Psoas muscle (tissue), 8 donors: Measurements from ENCODE around the gene MMD. TPM values are rescaled to one million over a fixed set of nuclear protein-coding genes. Genes with fewer than 3 reads are reported as not detected.
"Not testable (repeated sequence)": the region's sequence is repeated elsewhere in the genome, so short reads cannot be mapped to it uniquely, and the experiment has no call there.

Experiments used
- ATAC-seq, 4 donors: fragments of 200-7000 bp; cut with Tn5 transposase; one replicate each; pipeline ENCODE4 v1.9.1; 2020; ENCODE audit warnings: moderate library complexity in 3 of 4, mild to moderate bottlenecking in 2 of 4
- DNase-seq, 2 donors: peaks; one replicate each; pipeline ENCODE4 v3.0.0-alpha.2; 2020
- H3K27ac ChIP-seq: fragments of 200-600 bp; one replicate; pipeline ENCODE4 v1.8.0; 2022
- H3K27me3 ChIP-seq, 3 donors: fragments of 200-600 bp in 1 of 3; one replicate each; pipeline versions ENCODE4 v1.6.1 to v1.8.0; 2013 to 2022; ENCODE audit warnings: low read length in 2 of 3, mild to moderate bottlenecking in 2 of 3, moderate library complexity in 1 of 3; ENCODE audit not compliant: insufficient read depth in 3 of 3
- H3K36me3 ChIP-seq, 2 donors: fragments of 200-600 bp in 1 of 2; one replicate each; pipeline versions ENCODE4 v1.6.1 to v1.8.0; 2013 to 2022; ENCODE audit warnings: low read depth in 1 of 2, mild to moderate bottlenecking in 1 of 2, moderate library complexity in 1 of 2; ENCODE audit not compliant: insufficient read depth in 1 of 2
- H3K4me1 ChIP-seq: fragments of 200-600 bp; one replicate; pipeline ENCODE4 v1.8.0; 2022
- H3K4me3 ChIP-seq: fragments of 200-600 bp; one replicate; pipeline ENCODE4 v1.8.0; 2022; ENCODE audit warnings: mild to moderate bottlenecking
- H3K9me3 ChIP-seq: fragments of 200-600 bp; one replicate; pipeline ENCODE4 v1.8.0; 2022
- CTCF ChIP-seq: fragments of 200-600 bp; IDR thresholded peaks from one replicate; pipeline ENCODE4 v1.8.0; 2022; ENCODE audit warnings: antibody characterized with exemption
- WGBS, 3 donors: extraction: QIAGEN DNeasy Blood & Tissue Kit; methylation state at CpG; one replicate each; pipeline versions ENCODE4 v1.1.6 to v1.1.7; 2013; 5-methylcytosine and 5-hydroxymethylcytosine counted together
- intact Hi-C, 2 donors: fragments of 100-400 bp; cut with DNase I; formaldehyde crosslinking; loops; one replicate each; pipeline versions ENCODE4 v1.11.0 to v1.14.2; 2022
- polyA plus RNA-seq, 3 donors: library from polyadenylated mRNA; stranded (reverse); fragments of 200-250 nt; gene quantifications; one replicate each; pipeline ENCODE4 v1.2.3, GENCODE V29; 2013
- total RNA-seq, 4 donors: library from RNA; stranded (reverse); fragmentation: NEBNext Ultra II Directional in 2 of 4; extraction: Animal tissue kit (Norgen Biotek cat#: 25700) in 2 of 4; gene quantifications; one replicate each; pipeline versions ENCODE4 v1.2.1 to v1.2.4, GENCODE V29; 2021 to 2023
- donor health status: healthy with polysubstance abuse.
- donor health status: DM: no; HTN: no; CAD: no; lungs with moderate emphysema.
- donor health status: Bipolar disorder and iron deficiency.
- donor health status: healthy.
- donor health status: DM: yes; HTN: yes; CAD: no.
- donor health status: DM: no; HTN: no; CAD: no.
- donor health status: DM: no; HTN: no; CAD: no.
- donor health status: DM: yes; HTN: yes; CAD: no.

The MMD gene
- total and polyA plus RNA-seq, 7 donors = 3.0 to 11.0 (median 6.2) TPM

- DNase-seq (no peak), ATAC-seq (no peak)
- intact Hi-C loops = no loop called here
- Histone ChIP-seq H3K27ac (no peak overlapping the region), H3K4me1 (peaks cover 12% of the 10 kb centered on the region), H3K9me3 (no peaks in the 10 kb centered on the region), H3K4me3 (no peak overlapping the region), H3K27me3 (no peaks in the 10 kb centered on the region), H3K36me3 (peaks cover 0 to 5% of the 10 kb centered on the region in 2 donors)
- 92 to 96% (median 95%) methylated on average over 4 of the region's 4 CpGs for WGBS, 3 donors
- TF ChIP-seq CTCF = no peak
Measured at GRCh38 chr17:55391244-55391757, 30.3 kb downstream of the MMD start.

- 85 to 90% (median 87%) methylated on average over 3 of the region's 3 CpGs for WGBS, 3 donors
- H3K4me1 ChIP-seq = peaks cover 12% of the 10 kb centered on the region
- H3K4me3 ChIP-seq = no peak overlapping the region
- no peaks in the 10 kb centered on the region for H3K27me3 ChIP-seq
- H3K27ac ChIP-seq = no peak overlapping the region
- no peak for TF ChIP-seq CTCF
- ATAC-seq = no peak
- no peaks in the 10 kb centered on the region for H3K9me3 ChIP-seq
- no peak for DNase-seq
- intact Hi-C loops = no loop called here
- H3K36me3 ChIP-seq = peaks cover 0 to 5% of the 10 kb centered on the region in 2 donors
Measured at GRCh38 chr17:55390364-55390977, 31.2 kb downstream of the MMD start.

- 94 to 96% (median 94%) methylated on average over 1 of the region's 1 CpG for WGBS, 3 donors
Measured at GRCh38 chr17:55389715-55390114, 31.9 kb downstream of the MMD start.

GRCh38 chr17:55388842-55389241 lies 32.8 kb downstream of the MMD start:
- Histone ChIP-seq H3K27ac (no peak overlapping the region), H3K9me3 (no peaks in the 10 kb centered on the region), H3K27me3 (no peaks in the 10 kb centered on the region), H3K4me1 (no peaks in the 10 kb centered on the region), H3K36me3 (peaks cover 0 to 5% of the 10 kb centered on the region in 2 donors), H3K4me3 (no peak overlapping the region)
- DNase-seq (no peak), ATAC-seq (no peak)
- intact Hi-C loops = no loop called here
- no peak for TF ChIP-seq CTCF
- WGBS, 3 donors = 60 to 73% (median 61%) methylated on average over 3 of the region's 3 CpGs

More at GRCh38 chr17:55389715-55390114, 31.9 kb downstream of the MMD start:
- intact Hi-C loops, DNase-seq, H3K27me3 ChIP-seq, H3K4me3 ChIP-seq, H3K36me3 ChIP-seq, ATAC-seq, H3K9me3 ChIP-seq, H3K27ac ChIP-seq, H3K4me1 ChIP-seq: not testable (repeated sequence)

GRCh38 chr17:55386796-55387332 lies 34.8 kb downstream of the MMD start:
- no peak overlapping the region for H3K27ac ChIP-seq
- no peak for TF ChIP-seq CTCF
- intact Hi-C loops = no loop called here
- no peaks in the 10 kb centered on the region for H3K36me3 ChIP-seq
- no peak for ATAC-seq
- no peaks in the 10 kb centered on the region for H3K4me1 ChIP-seq
- 65 to 80% (median 70%) methylated on average over 3 of the region's 3 CpGs for WGBS, 3 donors
- peaks cover 0 to under 1% (median 0%) of the 10 kb centered on the region in 3 donors for H3K27me3 ChIP-seq
- no peak for DNase-seq
- H3K9me3 ChIP-seq = no peaks in the 10 kb centered on the region
- H3K4me3 ChIP-seq = no peak overlapping the region
